DOHH2 (cell line): Measurements from ENCODE around the gene POLN.

Experiments
- H3F3A ChIP-seq: fragments of 200-600 bp; sonication (generic), shearing (Covaris generic); 2 replicates; pipeline ENCODE4 v1.6.0; 2016; ENCODE audit warnings: antibody characterized with exemption, mild to moderate bottlenecking; ENCODE audit not compliant: control insufficient read depth, insufficient read depth
- H3K27ac ChIP-seq: fragments of 200-600 bp; sonication (generic); 2 replicates; pipeline ENCODE4 v1.5.1; 2014; ENCODE audit warnings: low read depth, mild to moderate bottlenecking, low read length, moderate library complexity
- H3K27me3 ChIP-seq: fragments of 200-600 bp; sonication (generic); 2 replicates; pipeline ENCODE4 v1.6.1; 2014; ENCODE audit warnings: mild to moderate bottlenecking, low read length, mixed read lengths; ENCODE audit not compliant: control insufficient read depth
- H3K36me3 ChIP-seq: fragments of 200-600 bp; sonication (generic); 2 replicates; pipeline ENCODE4 v1.6.1; 2014; ENCODE audit warnings: mild to moderate bottlenecking, low read length, moderate library complexity, mixed read lengths; ENCODE audit not compliant: control insufficient read depth
- H3K4me1 ChIP-seq: fragments of 200-600 bp; sonication (generic); 2 replicates; pipeline ENCODE4 v1.6.1; 2014; ENCODE audit warnings: mild to moderate bottlenecking, low read length, mixed read lengths; ENCODE audit not compliant: control insufficient read depth
- H3K4me2 ChIP-seq: fragments of 200-600 bp; sonication (generic); 2 replicates; pipeline ENCODE4 v1.6.0; 2014; ENCODE audit warnings: mild to moderate bottlenecking, low read length, moderate library complexity
- H3K4me3 ChIP-seq: fragments of 200-600 bp; sonication (generic); 2 replicates; pipeline ENCODE4 v1.5.1; 2014; ENCODE audit warnings: mild to moderate bottlenecking, low read length, mixed read lengths
- H3K79me2 ChIP-seq: fragments of 200-600 bp; sonication (generic); 2 replicates; pipeline ENCODE4 v1.6.1; 2014; ENCODE audit warnings: mild to moderate bottlenecking, low read length, mixed read lengths; ENCODE audit not compliant: control insufficient read depth
- H3K9me2 ChIP-seq: fragments of 200-600 bp; sonication (generic); replicated peaks from 2 replicates; pipeline ENCODE4 v1.6.1; 2014; ENCODE audit warnings: mild to moderate bottlenecking, low read length, mixed read lengths; ENCODE audit not compliant: control insufficient read depth
- H3K9me3 ChIP-seq: fragments of 200-600 bp; sonication (generic); 2 replicates; pipeline ENCODE4 v1.6.1; 2014; ENCODE audit warnings: antibody characterized with exemption, low read length, mixed read lengths; ENCODE audit not compliant: control insufficient read depth, insufficient read depth
- H4K20me1 ChIP-seq: fragments of 200-600 bp; sonication (generic); 2 replicates; pipeline ENCODE4 v1.6.0; 2014; ENCODE audit warnings: low read depth, mild to moderate bottlenecking, antibody characterized with exemption, low read length, moderate library complexity; ENCODE audit not compliant: control insufficient read depth, insufficient read depth
- CTCF ChIP-seq: fragments of 200-600 bp; sonication (generic); IDR thresholded peaks from one replicate; pipeline ENCODE4 v1.5.1; 2014; ENCODE audit warnings: antibody characterized with exemption, mild to moderate bottlenecking, low read depth, low read length; ENCODE audit not compliant: poor library complexity, severe bottlenecking
- EZH2phosphoT487 ChIP-seq: fragments of 200-600 bp; sonication (generic); IDR thresholded peaks from 2 replicates; pipeline ENCODE4 v1.6.1; 2017; ENCODE audit warnings: borderline replicate concordance, mild to moderate bottlenecking, antibody characterized with exemption, low read length, moderate library complexity, mixed read lengths

Gene POLN

DNA sequence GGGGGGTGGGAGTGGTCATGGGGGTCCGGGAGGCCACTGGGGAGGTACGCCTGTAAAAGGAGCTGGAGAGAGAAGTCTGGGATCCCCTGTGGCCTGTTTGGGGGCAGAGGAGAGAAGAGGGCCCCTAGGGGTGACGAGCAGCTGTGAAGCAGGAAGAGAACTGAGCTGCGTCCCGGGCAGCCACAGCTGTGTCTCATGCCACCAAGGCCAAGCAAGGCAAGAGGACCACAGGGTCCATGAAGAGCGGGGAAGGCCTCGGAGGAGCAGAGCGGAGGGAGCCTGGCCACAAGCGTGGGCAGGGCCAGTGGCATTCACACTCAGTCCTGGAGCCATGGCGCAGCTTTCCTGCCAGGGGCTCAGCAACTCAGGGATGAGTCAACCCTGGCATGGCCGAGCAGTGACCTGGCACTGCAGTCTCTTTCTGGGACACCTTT, 196.4 kb downstream of the POLN start:
- Histone ChIP-seq H3F3A (no peaks in the 10 kb centered on the region), H4K20me1 (peaks cover 6% of the 10 kb centered on the region), H3K4me2 (no peak overlapping the region), H3K79me2 (no peaks in the 10 kb centered on the region; the same call in 1 of the 2 replicates), H3K4me3 (no peak overlapping the region), H3K9me3 (no peaks in the 10 kb centered on the region), H3K36me3 (no peaks in the 10 kb centered on the region), H3K27me3 (peaks cover 7% of the 10 kb centered on the region), H3K9me2 (no peaks in the 10 kb centered on the region), H3K27ac (no peak overlapping the region), H3K4me1 (peaks cover 14% of the 10 kb centered on the region)
- TF ChIP-seq EZH2phosphoT487 = no peak
- no peak for TF ChIP-seq CTCF

- Histone ChIP-seq H3K4me1 (peaks cover 14% of the 10 kb centered on the region), H3K79me2 (no peaks in the 10 kb centered on the region; the same call in 1 of the 2 replicates), H3K4me2 (no peak overlapping the region), H4K20me1 (peaks cover 6% of the 10 kb centered on the region), H3K4me3 (no peak overlapping the region), H3K9me2 (no peaks in the 10 kb centered on the region), H3K27me3 (peaks cover 7% of the 10 kb centered on the region), H3K36me3 (no peaks in the 10 kb centered on the region), H3F3A (no peaks in the 10 kb centered on the region), H3K27ac (no peak overlapping the region), H3K9me3 (no peaks in the 10 kb centered on the region)
- TF ChIP-seq CTCF (no peak), EZH2phosphoT487 (no peak)
Measured at GRCh38 chr4:2044542-2045517, 197.1 kb downstream of the POLN start.

DNA sequence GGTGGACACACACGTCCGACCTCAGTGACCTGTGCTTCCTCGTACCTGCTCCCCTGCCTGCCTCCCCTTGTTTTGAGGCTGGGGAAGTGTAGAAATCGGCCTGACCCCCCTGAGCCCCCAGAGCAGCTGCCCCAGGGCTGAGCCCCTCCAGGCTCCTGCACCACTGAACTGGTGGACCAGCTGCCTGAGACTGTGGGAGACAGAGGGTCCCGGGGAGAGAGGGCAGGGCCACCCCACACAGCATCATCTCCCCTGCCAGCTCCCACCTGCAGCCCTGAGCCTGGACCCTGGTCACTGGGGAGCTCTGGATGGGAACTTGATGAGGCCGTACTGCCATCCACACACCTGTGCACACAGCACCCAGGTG, 197.8 kb downstream of the POLN start:
- H3K9me3 ChIP-seq = no peaks in the 10 kb centered on the region
- no peaks in the 10 kb centered on the region for H3F3A ChIP-seq
- H3K4me1 ChIP-seq = peaks cover 14% of the 10 kb centered on the region
- no peaks in the 10 kb centered on the region for H3K9me2 ChIP-seq
- H3K27me3 ChIP-seq = peaks cover 7% of the 10 kb centered on the region
- H3K27ac ChIP-seq = no peak overlapping the region
- no peaks in the 10 kb centered on the region; the same call in 1 of the 2 replicates for H3K79me2 ChIP-seq
- H3K4me2 ChIP-seq = no peak overlapping the region
- H3K36me3 ChIP-seq = no peaks in the 10 kb centered on the region
- TF ChIP-seq CTCF (no peak), EZH2phosphoT487 (no peak)
- no peak overlapping the region for H3K4me3 ChIP-seq
- peaks cover 6% of the 10 kb centered on the region for H4K20me1 ChIP-seq
